NCI-H774 (cell line): ENCODE measurements around the gene BBS2.
A peak's percentile ranks its signal among the peaks of the same experiment; 100 is the strongest.

ENCODE experiments used
- DNase-seq: peaks from one replicate; lab custom pipeline; 2025; lab: John Stamatoyannopoulos, UW

The BBS2 gene, protein sequence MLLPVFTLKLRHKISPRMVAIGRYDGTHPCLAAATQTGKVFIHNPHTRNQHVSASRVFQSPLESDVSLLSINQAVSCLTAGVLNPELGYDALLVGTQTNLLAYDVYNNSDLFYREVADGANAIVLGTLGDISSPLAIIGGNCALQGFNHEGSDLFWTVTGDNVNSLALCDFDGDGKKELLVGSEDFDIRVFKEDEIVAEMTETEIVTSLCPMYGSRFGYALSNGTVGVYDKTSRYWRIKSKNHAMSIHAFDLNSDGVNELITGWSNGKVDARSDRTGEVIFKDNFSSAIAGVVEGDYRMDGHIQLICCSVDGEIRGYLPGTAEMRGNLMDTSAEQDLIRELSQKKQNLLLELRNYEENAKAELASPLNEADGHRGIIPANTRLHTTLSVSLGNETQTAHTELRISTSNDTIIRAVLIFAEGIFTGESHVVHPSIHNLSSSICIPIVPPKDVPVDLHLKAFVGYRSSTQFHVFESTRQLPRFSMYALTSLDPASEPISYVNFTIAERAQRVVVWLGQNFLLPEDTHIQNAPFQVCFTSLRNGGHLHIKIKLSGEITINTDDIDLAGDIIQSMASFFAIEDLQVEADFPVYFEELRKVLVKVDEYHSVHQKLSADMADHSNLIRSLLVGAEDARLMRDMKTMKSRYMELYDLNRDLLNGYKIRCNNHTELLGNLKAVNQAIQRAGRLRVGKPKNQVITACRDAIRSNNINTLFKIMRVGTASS

DNA sequence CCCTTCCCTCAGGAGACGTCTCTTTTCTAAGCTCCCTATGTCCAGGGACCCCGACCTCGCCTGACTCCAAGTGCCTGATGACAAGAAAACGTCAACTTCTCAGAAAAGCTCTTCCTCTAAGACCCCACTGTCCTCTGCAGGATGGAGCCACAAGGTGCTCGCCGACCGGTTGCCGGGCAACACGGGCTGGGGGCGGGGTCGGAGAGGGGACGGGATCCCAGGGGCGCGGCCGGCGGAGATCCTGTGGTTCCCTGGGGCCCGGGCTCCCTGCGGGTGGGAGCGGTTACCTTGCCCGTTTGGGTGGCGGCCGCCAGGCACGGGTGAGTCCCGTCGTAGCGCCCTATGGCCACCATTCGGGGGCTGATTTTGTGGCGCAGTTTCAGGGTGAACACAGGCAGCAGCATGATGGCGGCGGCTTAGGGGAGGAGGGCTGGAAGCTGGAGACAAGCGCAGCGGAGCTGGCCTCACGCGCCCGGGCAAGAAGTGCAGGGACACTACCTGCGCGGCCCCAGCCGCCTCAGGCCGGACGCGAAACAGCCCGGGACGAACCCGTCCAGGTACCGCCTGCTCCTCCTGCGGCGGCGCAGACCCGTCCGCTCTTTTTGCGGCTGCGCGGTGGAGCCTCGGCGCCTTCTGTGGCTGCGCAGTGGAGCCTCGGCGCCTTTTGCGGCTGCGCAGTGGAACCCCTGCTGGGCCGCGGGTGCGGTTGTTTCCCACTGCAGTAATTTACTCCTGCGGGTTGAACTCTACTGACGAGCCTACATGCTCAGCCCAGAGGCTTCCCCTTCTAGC, at the start of gene BBS2:
TSS of gene BBS2 (minus strand) at position 566 of the 792 bp plus-strand sequence. CDS start at position 404, 162 bp downstream.
- peak; percentile 88 for DNase-seq

DNA sequence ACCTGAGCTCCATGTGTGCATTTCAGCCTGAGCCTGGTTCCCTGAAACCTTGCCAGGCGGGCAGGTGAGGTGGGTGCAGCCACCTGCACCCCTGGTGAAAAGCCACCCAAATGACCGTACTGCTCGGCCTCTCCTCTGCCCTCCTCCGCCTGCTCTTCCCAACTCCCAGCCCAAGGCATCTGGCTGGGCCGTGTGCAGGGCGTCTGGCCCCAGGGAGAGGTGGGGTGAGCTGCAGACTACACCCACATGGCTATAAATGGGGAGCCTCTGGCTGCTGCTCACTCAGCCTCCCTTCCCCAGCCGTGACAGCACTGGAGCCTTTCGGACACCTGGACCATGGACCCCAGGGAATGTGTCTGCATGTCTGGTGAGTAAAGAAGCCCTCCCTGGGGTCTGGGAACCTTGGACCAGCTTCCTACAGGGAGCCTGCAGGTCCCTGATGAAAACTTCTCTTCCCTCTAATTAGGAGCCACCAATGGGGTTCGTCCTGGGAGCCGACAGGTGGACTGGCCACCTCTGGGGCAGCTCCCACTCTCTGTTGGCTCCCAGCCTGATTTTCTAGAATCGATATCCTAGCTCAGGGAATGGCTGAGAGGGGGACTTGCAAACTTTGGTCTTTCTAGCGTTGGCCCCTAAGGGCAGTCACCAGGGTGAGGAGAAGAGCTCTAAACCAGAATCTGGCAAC, 45.1 kb upstream of the BBS2 start, which contains the start of gene MT4:
TSS of gene MT4 (plus strand) at position 281 of the 685 bp plus-strand sequence. CDS start at position 337, 56 bp downstream.
- no peak for DNase-seq

DNA sequence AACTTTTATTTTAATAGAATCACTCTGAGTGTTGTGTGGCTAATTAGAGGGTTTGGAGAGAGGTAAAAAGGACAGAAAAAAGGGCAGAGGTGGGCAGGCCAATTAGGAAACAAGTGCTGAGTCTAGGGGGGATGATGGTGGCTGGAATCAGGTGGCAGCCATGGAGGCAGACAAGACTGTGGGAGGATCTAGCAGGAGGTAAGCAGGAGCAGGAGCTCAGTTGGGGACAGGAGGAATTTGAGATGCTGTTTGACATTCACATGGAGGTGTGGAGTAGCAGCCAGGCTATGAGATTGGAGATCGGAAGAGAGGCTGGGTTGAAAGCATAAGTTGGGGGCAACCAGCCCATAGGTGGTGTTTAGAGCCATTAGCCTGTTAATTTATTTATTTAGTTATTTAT, 41.3 kb upstream of the BBS2 start:
- DNase-seq = no peak

DNA sequence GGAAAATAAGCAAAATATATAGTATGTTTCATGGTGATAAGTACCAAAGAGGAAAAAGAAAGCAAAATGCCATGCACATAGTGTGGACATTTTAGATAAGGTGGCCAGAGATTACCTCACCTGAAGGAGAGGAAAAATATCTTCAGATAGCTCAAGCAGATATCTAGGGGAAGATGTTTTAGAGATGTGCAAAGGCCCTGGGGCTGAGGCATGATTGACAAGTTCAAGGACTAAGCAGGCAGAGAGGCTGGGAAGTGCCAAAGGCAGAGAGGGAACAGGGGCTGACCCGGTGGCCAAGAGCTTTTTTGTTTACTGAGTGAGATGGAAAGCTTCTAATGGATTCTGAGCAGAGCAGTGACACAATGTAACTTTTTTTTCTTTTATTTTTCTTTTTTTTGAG, 40.6 kb upstream of the BBS2 start:
- DNase-seq = no peak

DNA sequence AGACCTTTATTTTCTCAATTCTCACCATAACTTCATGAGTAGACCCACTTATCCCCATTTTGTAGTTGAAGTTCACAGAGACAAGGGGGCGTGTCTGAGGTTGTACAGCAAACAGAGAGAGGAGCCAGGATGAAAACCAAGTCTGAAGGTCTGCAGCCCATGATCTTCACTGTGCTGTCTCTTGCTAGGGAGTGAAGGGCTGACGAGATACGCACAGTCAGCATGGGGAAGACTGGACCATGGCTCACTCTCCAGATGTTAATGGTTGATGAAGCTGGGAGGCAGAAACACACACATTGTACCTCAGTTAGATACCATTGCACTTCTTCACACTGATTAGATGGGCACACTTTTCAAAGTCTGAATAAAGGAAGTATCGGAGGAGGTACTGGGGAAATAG, 39.3 kb upstream of the BBS2 start:
- no peak for DNase-seq

DNA sequence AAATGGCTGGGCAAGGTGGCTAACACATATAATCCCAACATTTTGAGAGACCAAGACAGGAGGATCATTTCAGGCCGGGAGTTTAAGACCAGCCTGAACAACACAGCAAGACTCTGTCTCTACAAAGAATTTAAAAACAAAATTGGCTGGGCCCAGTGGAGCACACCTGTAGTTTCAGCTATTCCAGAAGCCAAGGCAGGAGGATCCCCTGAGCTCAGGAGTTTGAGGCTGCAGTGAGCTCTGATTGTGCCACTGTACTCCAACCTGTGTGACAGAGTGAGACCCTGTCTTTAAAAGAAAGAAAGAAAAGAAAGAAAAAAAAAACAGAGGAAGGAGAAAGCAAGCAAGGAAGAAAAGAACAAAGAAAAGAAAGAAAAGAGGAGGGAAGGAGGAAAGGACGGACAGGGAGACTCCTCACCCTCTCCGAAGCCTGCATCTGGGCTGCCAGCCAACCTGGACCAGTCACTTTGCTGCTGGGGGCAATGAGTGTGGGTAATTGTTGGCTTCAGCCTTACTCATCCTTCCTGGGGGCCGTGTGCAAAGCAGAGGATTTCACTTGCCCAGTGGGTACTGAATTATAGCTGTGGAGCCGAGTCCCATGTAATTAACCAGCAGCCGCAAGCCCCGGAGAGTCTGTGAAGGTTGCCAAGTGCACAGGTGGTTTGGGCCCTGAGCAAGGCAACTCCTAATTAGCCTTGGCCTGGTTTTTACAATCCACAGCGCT, 38.4 kb upstream of the BBS2 start:
- DNase-seq = no peak

DNA sequence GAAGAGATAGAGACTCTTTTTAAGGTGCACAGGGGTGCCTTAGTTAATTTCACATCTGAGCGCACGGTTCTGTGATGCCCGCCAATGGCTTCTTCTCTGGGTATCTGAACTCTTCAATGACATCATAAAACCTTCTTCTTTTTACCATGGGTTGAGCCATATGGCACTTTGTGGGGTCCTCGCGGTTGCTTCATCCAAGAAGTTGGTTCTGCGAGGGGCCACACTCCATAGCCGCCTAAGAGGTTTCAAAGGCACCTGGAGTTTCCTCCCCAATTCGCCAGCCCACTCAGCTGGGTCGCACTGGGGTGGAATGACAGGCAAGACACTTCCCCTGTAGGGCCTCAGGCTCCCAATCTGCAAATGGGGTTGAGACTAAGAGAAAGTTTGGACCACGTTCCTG, 34.6 kb upstream of the BBS2 start:
- no peak for DNase-seq

DNA sequence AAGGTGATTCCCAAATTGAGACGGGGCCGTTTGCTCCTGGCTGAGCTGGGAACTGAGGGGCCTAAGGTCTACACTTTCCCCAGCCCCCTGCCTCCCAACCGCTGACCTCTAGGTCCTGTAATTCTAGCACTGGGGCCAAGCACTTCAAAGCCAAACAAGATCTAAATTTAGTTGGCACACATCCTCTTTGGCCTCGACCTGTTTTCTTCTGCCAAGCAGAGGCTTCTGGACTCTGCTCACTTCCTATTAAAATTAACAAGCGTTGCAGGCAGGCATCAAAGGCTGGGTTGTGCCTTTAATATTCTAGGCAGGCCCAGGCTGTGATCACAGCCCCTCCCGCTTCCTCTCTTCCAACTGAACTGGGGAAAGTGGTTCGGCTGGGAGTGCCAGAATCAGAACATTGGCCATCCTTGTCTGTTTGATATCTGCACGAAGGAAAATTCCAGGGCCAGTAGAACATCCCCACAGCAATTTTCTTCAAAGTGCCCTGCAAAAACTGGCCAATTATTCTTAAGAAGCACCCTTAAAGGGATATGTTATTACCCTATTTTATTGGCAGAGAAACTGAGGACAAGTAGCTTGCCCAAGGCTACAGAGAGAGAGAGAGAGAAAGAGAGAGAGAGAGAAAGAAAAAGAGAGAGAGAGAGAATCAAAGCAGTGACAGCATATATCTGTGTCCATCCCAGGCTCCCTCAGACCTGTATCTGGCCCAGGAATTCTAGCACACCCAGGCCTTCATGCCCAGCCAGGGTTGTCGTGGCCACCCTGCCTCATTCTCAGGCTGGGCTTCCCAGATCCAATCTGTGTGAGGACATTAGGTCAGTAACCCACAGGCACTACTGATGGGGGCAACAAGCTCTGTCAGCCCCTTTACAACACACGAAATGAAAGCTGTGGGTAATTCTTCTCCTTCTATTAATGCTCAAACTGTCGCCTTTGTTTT, 32.2 kb upstream of the BBS2 start:
- DNase-seq = no peak

DNA sequence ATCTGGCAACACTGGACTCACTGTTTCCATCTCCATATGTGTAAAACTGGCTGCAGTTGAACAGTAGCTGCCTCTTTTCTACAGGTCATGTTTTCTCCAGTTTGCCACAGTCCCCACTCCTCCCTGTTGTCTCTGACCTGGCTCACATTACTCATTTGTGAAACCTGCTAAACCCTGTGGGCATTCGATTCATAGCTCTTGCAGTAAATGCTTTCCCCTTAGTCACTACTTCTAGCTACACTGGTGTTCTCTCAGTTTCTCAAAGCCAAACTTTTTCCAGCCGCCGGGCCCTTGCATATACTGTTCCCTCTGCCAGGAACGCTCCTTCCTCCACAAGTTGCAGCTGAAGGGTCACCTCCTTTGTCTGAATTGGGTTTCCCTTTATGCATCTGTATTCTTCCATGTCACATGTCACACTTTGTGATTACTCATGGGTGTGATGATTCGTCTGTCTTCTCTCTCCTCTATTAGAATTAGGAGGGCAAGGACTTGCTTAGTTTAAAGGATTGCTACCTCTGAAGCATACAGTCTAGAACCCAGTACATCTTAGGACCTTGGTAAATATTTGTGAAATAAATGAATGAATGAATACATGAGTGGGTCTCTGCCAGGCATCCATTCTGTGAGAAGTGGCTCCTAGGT, 30.0 kb upstream of the BBS2 start:
- no peak for DNase-seq

DNA sequence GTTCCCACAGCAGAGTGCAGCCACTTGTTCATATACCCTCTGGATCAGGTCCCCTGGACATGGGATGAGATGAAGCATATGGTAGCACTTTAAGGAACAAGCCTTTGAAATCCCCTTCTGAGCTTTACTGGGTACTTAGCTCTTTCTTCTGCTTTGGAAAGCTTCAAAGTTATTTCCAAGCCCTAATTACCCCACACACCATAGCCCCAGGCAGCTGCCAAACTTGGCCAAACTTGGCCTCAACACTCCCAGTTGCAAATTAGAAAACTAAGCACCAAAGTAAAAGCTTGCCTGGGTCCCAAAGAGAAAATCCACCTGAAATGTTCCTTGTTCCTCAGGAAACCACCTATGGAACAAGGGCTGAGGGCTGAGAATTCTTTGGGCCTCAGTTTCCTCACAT, 29.3 kb upstream of the BBS2 start:
- DNase-seq = no peak

DNA sequence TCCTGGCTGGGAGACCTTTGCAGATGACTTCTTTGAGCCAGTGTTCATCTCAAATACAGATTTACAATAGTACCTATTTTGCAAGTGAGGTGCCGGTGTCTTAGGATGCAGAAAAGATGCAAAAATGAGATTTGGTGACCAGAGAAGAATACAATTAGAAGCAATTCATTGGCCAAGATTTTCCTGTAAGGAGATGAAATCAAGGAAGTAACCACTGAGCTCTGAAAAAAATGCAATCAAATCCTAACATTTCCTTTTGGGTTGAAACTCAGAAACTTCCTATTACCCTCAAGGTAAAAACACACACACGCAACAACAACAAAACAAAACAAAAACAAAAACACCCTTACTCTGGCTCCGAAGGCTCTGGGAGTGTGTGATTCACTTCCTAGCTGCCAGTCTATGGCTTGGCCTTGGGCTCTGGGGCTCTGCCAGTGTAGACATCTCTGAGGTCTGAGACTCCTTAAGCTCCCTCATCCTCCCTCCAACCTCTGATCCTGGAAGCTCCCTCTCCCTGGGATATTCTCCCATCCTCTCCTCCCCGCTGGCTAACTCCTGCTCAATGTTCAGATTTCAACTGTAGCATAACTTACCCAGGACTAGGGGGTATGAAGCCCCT, 28.2 kb upstream of the BBS2 start:
- DNase-seq = no peak

DNA sequence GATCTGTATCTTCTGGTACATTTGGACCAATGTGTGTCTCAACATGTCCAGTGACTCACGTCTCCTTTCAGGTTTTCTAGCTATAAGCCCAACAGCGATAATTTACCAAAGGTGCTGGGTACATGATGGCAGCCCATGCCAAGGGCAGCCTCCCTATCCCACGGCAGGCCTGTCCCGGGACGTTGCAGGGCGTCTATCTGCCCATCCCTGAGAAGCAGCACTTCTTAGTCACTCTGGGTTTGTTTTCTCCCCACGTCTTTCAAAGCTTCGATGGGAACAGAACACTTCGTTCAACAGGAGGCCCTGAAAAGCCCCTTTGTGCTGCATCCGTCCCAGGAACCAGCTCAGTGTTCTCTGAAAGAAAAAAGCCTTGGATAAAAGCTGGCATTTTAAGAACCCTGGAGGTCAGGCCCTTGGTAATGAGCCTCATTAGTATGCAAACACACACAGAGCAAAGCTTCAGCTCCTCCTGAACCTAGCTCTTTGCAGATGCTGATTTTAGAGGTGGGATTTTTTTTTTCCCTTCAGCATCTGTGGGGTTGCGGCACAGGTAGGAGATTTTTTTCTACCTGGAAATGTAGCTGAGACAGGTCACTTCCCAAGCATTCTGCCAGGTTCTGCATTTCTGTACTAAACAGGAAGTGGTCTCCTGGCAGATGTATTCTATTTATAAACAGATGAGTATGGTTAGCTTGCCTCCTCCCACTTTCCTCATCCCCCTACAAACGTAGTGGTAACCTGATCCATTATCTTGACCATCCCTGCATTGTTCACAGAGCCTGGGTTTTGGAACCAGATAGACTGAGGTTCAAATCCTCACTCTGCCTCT, 27.5 kb upstream of the BBS2 start:
- DNase-seq = no peak

DNA sequence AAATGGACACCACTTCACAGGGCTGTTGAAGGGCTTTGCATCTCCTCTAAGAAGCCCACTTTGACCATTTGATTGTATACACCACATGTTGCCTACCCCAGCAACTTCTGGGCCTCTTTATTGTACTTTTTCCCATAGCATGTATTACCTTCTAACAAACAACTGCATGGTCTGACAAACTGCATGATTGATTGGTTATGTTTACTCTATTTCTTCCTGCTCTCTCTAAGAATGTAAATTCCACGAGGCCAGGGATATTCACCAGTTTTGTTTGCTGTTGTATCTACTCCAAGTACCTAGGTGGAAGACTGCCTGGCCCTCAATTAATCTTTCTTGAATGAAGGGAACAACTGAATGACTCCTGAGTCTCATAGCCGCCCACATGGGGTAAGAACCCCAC, 22.2 kb upstream of the BBS2 start:
- no peak for DNase-seq

DNA sequence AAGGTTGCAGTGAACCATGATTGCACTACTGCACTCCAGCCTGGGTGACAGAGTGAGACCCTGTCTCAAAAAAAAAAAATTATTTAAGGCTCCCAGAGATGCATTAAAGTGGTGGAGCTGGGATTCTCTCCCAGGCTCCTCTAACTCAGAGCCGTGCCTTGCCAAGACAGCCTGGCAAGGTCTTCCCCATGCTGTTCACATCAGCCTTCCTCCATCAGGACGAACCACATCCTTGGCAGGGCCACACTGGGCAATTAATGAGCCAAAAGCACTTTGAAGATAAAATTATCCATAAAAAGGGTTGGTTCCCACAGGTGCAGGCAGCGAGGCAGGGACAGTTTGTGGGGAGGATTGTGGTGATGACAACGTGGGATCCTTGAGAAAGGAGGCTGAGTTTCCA, 19.8 kb upstream of the BBS2 start:
- no peak for DNase-seq

DNA sequence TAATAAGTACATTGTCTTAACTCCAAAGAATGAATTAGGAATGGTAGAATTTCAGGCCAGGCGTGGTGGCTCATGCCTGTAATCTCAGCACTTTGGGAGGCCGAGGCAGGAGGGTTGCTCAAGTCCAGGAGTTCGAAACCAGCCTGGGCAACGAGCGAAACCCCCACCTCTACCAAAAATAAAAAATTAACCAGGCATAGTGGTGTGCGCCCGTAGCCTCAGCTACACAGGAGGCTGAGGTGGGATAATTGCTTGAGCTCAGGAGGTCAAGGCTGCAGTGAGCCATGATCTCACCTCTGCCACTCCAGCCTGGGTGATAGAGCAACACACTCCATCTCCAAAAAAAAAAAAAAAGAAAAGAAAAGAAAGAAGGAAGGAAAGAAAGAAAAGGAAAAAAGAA, 18.5 kb upstream of the BBS2 start:
- no peak for DNase-seq

DNA sequence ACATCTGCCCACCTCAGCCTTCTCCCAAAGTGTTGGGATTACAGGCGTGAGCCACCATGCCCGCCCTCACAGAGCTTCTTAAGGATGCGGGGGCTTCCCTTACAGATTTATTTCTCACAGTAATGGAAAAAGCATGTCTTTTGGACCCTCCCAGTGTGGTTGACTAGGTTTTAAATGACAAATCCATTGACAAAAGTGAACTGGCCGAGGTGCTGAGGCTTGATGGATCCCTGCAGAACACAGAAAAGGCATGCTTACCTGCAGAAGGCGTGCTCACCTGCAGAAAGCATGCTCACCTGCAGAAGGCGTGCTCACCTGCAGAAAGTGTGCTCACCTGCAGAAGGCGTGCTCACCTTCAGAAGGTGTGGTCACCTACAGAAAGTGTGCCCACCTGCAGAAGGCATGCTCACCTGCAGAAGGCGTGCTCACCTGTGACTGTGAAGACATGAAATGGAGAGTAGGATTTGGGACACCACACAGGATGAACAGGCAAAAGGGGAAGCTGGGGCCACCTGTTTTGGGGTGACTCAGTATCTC, 15.1 kb upstream of the BBS2 start:
- no peak for DNase-seq

DNA sequence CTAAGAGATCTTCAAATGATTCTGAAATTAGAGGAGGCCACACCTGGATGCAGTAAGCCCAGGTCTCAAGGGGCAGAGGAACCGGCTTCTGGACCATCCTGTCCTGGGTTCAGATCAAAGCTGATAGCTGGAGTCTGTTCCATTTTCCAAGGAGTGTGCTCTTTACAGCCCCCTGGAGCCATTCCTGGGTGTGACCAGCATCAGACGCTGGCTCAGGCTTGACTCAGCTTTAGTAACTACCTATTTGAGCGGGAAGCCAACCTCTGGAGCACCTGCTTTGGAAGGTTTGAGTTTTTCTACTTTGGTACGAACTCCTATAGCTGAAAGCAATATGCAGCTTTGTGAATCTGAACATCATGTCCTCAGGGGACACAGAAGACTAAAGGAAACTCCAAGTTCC, 12.9 kb upstream of the BBS2 start:
- DNase-seq = no peak

DNA sequence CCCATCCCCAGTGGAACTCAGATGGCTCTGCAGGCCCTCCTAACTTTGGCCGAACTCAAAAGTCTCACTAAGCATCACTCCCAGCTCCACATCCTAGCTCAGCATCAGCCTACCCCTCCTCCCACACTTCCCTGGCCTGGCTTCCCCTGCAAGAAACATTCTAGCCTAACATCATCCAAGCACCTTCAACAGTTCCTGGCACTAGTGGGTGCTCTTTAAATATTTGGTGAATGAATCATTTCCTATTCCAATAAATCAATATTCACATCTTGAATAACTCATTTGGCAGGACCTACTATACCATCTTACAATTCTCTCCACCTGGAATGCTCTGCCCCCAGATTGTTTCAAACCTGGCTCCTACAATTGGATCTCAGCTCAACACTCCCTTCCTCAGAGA, 11.0 kb upstream of the BBS2 start:
- no peak for DNase-seq
